Activated T-cell treated with anti-CD3 and anti-CD28 coated beads, Interleukin-2, amount 50 U/mL, for 48 hours (primary cell): ENCODE data around the gene FAM228B.
"Not testable (repeated sequence)": the region's sequence is repeated elsewhere in the genome, so short reads cannot be mapped to it uniquely, and the experiment has no call there.

ENCODE experiments used
- DNase-seq, 2 experiments: peaks; one replicate each; pipeline ENCODE4 v3.0.0-alpha.2; 2020

FAM228B gene

GRCh38 chr2:24123195-24123921 is at the start of gene FAM228B, which contains the start of gene PFN4:
TSS of gene FAM228B (plus strand) at chr2:24123469. CDS start at chr2:24124362, 893 bp downstream.
TSS of gene PFN4 (minus strand) at chr2:24123334. CDS start at chr2:24122535, 799 bp downstream.
- peak; percentile 78 to 83 for DNase-seq

GRCh38 chr2:24073816-24074215 is 49.5 kb upstream of the FAM228B start:
- no peak for DNase-seq

GRCh38 chr2:24075259-24075658 is 48.0 kb upstream of the FAM228B start:
- peak; percentile 12 to 15 for DNase-seq

DNA sequence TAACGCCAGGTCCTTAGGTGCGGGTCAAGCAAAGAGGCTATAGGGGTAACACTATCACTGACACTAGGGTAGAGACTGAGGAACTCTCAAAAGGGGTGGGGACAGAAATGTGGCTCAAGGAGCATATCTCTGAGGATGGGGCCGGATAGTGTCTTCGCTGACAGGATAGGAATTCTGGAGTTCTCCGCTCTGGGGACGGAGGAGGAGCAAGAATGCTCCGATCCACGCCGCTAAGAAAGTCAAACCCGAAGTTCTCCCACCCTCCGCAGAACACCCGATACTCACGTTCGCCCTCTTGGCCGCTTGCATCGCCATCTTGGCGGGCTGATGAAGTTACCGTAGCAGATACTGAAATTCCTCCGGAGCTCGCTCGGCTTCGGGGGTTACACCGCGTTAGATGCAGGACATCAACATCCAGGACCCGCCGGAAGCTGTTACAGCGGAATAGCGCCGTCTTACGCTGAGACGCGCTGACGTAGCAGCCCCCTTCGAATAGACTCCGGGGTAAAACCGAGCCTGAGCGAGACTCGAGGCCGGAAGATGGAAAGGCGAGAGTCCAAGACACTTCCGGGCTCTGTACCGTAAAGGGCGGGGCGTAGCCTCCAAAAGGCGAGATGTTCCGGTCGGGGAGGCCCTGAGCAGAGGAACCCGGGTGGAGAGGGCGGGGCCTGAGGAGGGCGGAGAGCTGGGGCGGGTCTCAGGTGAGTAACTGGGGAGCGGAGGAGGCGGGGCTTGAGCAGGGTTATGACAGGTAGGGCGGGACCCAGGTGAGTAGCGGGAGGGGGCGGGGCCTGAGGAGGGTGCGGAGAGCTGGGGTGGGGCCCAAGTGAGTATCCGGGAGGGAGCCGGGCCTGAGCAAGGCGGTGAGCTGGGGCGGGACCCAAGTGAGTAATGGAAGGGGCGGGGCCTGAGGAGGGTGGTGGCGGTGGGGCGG is 47.1 kb upstream of the FAM228B start, which contains the start of gene SF3B6:
TSS of gene SF3B6 (minus strand) at position 412 of the 934 bp plus-strand sequence. CDS start at position 315, 97 bp downstream.
- peak; percentile 100 for DNase-seq

DNA sequence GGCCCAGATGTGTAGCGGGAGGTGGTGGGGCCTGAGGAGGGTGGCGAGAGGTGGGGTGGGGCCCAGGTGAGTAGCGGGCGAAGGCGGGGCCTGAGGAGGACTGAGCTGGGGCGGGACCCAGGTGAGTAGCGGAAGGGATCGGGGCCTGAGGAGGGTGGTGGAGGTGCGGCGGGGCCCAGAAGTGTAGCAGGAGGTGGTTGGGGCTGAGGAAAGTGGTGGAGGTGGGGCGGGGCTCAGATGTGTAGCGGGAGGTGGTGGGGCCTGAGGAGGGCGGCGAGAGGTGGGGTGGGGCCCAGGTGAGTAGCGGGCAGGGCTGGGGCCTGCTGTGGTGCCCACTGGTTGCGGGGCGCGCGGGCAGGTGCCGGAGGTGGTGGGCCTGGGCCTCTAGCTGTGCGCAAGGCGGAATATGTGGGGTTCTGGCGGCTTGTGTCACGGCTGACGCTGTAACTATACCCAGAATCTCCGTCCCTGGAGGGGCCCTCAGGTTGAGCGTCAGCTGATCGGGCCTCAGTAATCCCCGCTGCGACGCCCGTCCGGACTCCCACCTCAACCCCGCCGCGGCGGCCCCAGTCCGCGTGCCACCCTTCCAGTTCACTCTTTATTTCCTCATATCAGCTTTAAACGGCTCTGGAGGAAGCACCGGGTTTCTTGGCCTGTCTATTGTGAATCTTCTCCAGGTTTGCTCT is 46.3 kb upstream of the FAM228B start:
- peak in 1 of 2 experiments; percentile 33 for DNase-seq

- DNase-seq = no peak
These were observed 45.8 kb upstream of the FAM228B start for GRCh38 chr2:24077535-24077877.

GRCh38 chr2:24077879-24078278 is 45.4 kb upstream of the FAM228B start:
- DNase-seq = peak in 1 of 2 experiments; percentile 3

DNA sequence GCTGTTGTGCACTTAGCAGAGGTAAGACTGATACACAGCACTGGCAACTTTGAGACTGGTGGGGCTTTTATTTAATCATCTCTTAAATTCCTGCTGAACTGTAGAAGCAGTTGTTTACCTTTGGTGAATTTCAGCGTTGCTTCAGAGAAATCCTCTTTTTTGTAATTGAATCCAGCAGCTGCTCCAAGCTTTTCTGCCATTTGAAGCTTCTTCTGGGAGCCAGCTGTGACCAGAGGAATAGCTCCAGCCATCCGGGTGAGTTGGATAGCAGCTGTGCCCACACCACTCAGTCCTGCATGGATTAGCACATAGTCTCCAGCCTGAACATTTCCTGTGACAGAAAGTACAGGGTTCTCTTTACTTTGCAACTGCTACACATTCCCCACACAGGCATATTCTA is 42.6 kb upstream of the FAM228B start:
- peak in 1 of 2 experiments; percentile 2 for DNase-seq

- peak; percentile 10 to 12 for DNase-seq
These were observed 40.3 kb upstream of the FAM228B start for GRCh38 chr2:24082787-24083566.

- no peak for DNase-seq
These were observed 39.5 kb upstream of the FAM228B start for GRCh38 chr2:24083567-24084385.

- peak; percentile 89 to 92 for DNase-seq
These were observed 38.7 kb upstream of the FAM228B start, which contains the start of gene TP53I3 for GRCh38 chr2:24084386-24085199. TSS of gene TP53I3 (minus strand) at chr2:24084834. CDS start at chr2:24084326, 508 bp downstream.

DNA sequence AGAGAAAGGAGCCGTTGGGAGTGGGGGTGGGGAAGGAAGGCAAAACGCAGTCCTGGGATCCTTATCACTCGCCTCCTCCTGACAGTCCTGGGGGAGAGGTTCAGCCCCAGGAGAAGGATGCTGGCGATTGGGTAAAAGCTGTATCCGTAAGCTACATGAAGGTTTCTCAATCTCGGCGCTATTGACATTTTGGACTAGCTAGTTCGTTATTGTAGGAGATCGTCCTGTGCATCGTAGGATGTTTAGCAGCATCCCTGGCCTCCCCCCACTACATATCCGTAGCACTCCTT is 38.1 kb upstream of the FAM228B start:
- no peak for DNase-seq

GRCh38 chr2:24086241-24086640 is 37.0 kb upstream of the FAM228B start:
- DNase-seq = no peak

DNA sequence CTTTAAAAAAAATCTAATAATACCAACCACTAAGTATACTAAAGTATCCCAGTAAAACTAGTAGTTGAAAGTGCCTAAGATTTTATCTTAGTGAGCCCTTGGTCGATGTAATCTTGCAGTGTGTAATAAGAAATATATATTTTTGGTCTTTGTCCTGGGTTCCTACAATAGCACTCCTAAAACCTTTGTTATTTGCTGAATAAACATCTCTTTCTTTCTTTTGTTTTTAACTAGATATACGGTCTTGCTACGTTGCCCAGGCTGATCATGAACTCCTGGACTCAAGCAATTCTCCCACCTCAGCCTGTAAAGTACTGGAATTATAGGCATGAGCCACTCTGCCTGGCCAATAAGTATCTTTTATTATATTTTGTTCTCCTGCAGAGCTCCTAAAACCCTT is 36.2 kb upstream of the FAM228B start:
- no peak for DNase-seq

DNA sequence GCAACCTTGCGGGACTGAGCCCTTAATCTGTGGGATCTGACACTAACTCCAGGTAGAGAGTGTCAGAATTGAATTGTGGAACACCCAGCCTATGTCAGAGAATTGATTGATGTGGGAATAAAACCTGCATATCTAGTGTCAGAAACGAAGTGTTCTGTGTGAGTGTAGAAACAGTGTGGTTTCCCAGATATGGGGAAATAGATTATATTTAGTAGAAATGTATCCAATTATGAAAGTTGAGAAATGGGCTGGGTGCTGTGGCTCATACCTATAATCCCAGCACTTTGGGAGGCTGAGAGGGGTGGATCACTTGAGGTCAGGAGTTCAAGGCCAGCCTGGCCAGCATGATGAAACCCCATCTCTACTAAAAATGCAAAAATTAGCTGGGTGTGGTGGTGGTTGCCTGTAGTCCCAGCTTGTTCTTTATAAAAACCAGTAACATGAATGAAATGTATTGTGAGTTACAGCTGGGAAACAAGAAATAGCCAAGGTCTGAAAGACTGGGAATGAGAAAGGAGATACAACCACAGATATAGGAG is 34.4 kb upstream of the FAM228B start:
- no peak for DNase-seq

- not testable (repeated sequence) for DNase-seq
These were observed 30.0 kb upstream of the FAM228B start for GRCh38 chr2:24093270-24093669.

- DNase-seq = peak in 1 of 2 experiments; percentile 1
These were observed 28.0 kb upstream of the FAM228B start for GRCh38 chr2:24095171-24095677.

GRCh38 chr2:24100732-24101131 is 22.5 kb upstream of the FAM228B start:
- not testable (repeated sequence) for DNase-seq

- DNase-seq = no peak
These were observed 21.3 kb upstream of the FAM228B start for GRCh38 chr2:24101992-24102391.

GRCh38 chr2:24102677-24103076 is 20.6 kb upstream of the FAM228B start:
- DNase-seq = no peak
